DND-41 (cell line): ENCODE measurements around the gene ARL6IP1.

Experiments
- ATAC-seq: fragments of 200-7000 bp; cut with Tn5 transposase; 3 replicates; pipeline ENCODE4 v1.9.1; 2021; ENCODE audit warnings: low read depth; ENCODE audit not compliant: insufficient read depth
- DNase-seq: peaks from one replicate; pipeline ENCODE4 v3.0.0-alpha.2; 2020
- H2AFZ ChIP-seq: 2 replicates; pipeline ENCODE4 v1.6.0; 2012; ENCODE audit warnings: low read depth, low read length
- H3K27ac ChIP-seq: 2 replicates; pipeline ENCODE4 v1.5.1; 2012; ENCODE audit warnings: low read length, inconsistent platforms
- H3K27me3 ChIP-seq: fragments of 200-600 bp; sonication (generic); 2 replicates; pipeline ENCODE4 v1.6.0; 2012; ENCODE audit warnings: low read length, mild to moderate bottlenecking, inconsistent platforms; ENCODE audit not compliant: insufficient read depth, poor library complexity
- H3K36me3 ChIP-seq: 2 replicates; pipeline ENCODE4 v1.5.1; 2012; ENCODE audit warnings: low read length, inconsistent platforms; ENCODE audit not compliant: insufficient read depth
- H3K4me1 ChIP-seq: 2 replicates; pipeline ENCODE4 v1.5.1; 2012; ENCODE audit warnings: mild to moderate bottlenecking, low read length; ENCODE audit not compliant: insufficient read depth
- H3K4me2 ChIP-seq: 2 replicates; pipeline ENCODE4 v1.6.0; 2012; ENCODE audit warnings: mild to moderate bottlenecking, moderate library complexity, low read length, inconsistent platforms; ENCODE audit not compliant: insufficient read depth
- H3K4me3 ChIP-seq, 2 experiments: fragments of 200-600 bp in 1 of 2; shearing (Covaris generic) in 1 of 2; 2 replicates each; pipeline ENCODE4 v1.5.1; 2012 to 2016; ENCODE audit warnings: inconsistent platforms in 2 of 2, low read length in 2 of 2, mild to moderate bottlenecking in 2 of 2, low read depth in 1 of 2, moderate library complexity in 1 of 2
- H3K79me2 ChIP-seq: 2 replicates; pipeline ENCODE4 v1.6.0; 2012; ENCODE audit warnings: low read length, inconsistent platforms; ENCODE audit not compliant: insufficient read depth
- H3K9ac ChIP-seq: 2 replicates; pipeline ENCODE4 v1.6.0; 2012; ENCODE audit warnings: low read depth, mild to moderate bottlenecking, inconsistent platforms, low read length, moderate library complexity
- H3K9me3 ChIP-seq: 2 replicates; pipeline ENCODE4 v1.5.1; 2012; ENCODE audit warnings: low read length, moderate library complexity, mild to moderate bottlenecking, inconsistent platforms; ENCODE audit not compliant: insufficient read depth, severe bottlenecking
- H4K20me1 ChIP-seq: 2 replicates; pipeline ENCODE4 v1.6.0; 2012; ENCODE audit warnings: low read length; ENCODE audit not compliant: insufficient read depth
- EZH2 ChIP-seq: IDR thresholded peaks from 3 replicates; pipeline ENCODE4 v1.6.1; 2012; ENCODE audit warnings: borderline replicate concordance, low read depth, mild to moderate bottlenecking, moderate library complexity, low read length, inconsistent platforms; ENCODE audit not compliant: severe bottlenecking
- TF ChIP-seq, protein P1 (sequence below): IDR thresholded peaks from 2 replicates; pipeline ENCODE4 v1.5.1; 2012; ENCODE audit warnings: borderline replicate concordance, low read length, moderate library complexity, mild to moderate bottlenecking; ENCODE audit not compliant: poor library complexity, severe bottlenecking; ENCODE audit errors: extremely low read depth

The ARL6IP1 gene

DNA sequence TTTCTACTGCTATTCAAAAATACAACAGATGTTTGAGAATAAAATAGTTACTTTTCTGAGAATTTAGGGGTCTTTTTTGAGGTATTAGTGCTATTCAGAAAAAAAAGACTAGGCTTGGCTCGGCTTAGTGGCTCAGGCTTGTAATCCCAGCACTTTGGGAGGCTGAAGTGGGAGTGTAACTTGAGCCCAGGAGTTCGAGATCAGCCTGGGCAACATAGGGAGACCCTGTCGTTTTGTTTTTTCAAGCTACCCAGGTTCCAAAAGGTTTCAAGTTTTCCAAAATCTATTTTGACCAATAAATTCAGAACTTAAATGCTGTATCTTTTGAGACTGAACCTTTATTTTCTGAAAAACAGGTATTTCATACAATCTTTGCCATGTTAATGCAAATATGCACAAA lies 3.2 kb upstream of the ARL6IP1 start:
- H3K27ac ChIP-seq: peak overlapping the region; percentile 56
- DNase-seq: no peak
- ATAC-seq: no peak

DNA sequence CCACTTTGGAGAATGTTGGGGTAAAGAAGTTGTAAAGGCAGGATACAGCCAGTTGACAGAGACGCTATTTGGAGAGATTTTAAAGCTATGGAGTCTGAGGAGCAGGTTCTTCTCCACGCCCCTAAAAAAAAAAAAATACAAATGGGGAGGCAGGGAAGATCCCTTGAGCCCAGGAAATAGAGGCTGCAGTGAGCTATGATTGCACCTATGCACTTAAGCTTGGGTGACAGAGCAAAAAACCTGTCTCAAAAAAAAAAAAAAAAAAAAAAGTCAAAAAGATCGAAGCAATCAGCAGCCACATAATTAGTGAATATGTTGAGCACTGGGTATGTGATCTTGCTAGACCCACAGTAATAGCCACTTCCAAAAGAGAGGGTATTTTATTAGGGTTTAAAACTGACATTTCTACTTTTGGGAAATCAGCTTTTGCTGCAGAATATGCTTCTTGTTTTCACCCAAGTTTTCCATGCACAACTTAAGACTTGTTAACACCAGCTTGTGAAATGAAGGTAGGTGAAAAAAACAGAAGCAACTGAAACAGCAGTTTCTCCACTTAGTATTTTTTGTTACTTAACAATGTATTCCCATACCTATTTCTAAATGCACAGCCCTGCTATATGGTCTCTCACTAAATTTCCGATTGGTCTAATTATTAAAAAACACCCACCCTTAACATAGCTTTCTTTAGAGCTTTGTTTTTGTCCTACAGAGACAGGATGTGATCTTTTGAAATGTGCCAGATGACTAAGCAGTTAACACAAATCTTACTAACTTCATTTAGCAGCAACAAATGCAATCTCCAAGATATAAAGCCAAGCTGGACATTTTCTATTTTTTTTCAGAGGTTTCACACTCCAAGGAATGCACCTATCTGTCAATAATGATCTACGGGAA lies 2.5 kb upstream of the ARL6IP1 start:
- TF ChIP-seq, protein P1, sequence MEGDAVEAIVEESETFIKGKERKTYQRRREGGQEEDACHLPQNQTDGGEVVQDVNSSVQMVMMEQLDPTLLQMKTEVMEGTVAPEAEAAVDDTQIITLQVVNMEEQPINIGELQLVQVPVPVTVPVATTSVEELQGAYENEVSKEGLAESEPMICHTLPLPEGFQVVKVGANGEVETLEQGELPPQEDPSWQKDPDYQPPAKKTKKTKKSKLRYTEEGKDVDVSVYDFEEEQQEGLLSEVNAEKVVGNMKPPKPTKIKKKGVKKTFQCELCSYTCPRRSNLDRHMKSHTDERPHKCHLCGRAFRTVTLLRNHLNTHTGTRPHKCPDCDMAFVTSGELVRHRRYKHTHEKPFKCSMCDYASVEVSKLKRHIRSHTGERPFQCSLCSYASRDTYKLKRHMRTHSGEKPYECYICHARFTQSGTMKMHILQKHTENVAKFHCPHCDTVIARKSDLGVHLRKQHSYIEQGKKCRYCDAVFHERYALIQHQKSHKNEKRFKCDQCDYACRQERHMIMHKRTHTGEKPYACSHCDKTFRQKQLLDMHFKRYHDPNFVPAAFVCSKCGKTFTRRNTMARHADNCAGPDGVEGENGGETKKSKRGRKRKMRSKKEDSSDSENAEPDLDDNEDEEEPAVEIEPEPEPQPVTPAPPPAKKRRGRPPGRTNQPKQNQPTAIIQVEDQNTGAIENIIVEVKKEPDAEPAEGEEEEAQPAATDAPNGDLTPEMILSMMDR: no peak
- no peak for TF ChIP-seq EZH2
- DNase-seq (no peak), ATAC-seq (no peak)
- Histone ChIP-seq H4K20me1 (peaks cover 20% of the 10 kb centered on the region), H3K79me2 (peaks cover 42% of the 10 kb centered on the region), H3K9me3 (no peaks in the 10 kb centered on the region), H3K4me1 (peaks cover 47% of the 10 kb centered on the region), H3K9ac (peak overlapping the region; percentile 66), H3K4me2 (peak overlapping the region; percentile 62; the same call in 1 of the 2 replicates), H3K27me3 (no peaks in the 10 kb centered on the region), H3K27ac (peak overlapping the region; percentile 56), H3K4me3 (no peak overlapping the region), H3K36me3 (peaks cover 37% of the 10 kb centered on the region), H2AFZ (no peak overlapping the region)

More for the DNA sequence above, 3.2 kb upstream of the ARL6IP1 start:
- Histone ChIP-seq H3K27me3 (no peaks in the 10 kb centered on the region), H2AFZ (no peak overlapping the region), H3K4me2 (no peak overlapping the region), H3K36me3 (peaks cover 42% of the 10 kb centered on the region), H3K4me1 (peaks cover 40% of the 10 kb centered on the region), H3K9ac (0 out of 2 replicates have a peak overlapping the region, but pooled peaks have one; percentile 66), H4K20me1 (peaks cover 15% of the 10 kb centered on the region), H3K4me3 (no peak overlapping the region), H3K79me2 (peaks cover 34% of the 10 kb centered on the region), H3K9me3 (no peaks in the 10 kb centered on the region)
- no peak for TF ChIP-seq EZH2
- TF ChIP-seq, protein P1: no peak

DNA sequence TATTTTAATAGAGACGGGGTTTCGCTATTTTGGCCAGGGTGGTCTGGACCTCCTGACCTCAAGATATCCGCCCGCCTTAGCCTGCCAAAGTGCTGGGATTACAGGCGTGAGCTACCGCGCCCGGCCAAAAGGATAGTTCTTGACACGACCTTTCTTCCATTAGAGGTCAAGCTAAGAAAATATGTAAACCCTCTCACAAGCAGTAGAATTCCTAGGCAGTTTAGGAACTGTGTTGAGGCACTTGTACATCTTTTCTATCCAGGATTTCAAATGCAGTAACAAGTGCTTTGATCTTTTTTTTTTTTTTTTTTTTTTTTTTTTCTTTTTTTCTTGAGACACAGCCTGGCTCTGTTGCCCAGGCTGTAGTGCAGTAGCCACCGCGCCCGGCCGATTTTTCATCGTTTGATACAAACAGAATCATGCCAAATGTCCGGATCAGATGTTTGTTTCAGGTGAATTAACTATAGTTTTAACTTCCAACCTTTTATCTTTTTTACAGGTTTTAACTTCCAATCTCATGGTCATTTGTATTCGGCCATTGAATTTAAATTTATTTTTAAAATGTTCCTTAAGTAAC lies 1.5 kb upstream of the ARL6IP1 start:
- DNase-seq (no peak), ATAC-seq (no peak)
- Histone ChIP-seq H3K36me3 (peaks cover 36% of the 10 kb centered on the region), H3K9me3 (no peaks in the 10 kb centered on the region), H4K20me1 (peaks cover 23% of the 10 kb centered on the region), H3K4me1 (peaks cover 56% of the 10 kb centered on the region), H3K4me2 (peak overlapping the region; percentile 62), H2AFZ (no peak overlapping the region), H3K27me3 (no peaks in the 10 kb centered on the region), H3K4me3 (peak overlapping the region in 1 of 2 experiments; percentile 59; a peak in 2 of 4 replicates), H3K9ac (peak overlapping the region; percentile 66), H3K27ac (peak overlapping the region; percentile 81), H3K79me2 (peaks cover 51% of the 10 kb centered on the region)
- TF ChIP-seq, protein P1: no peak
- TF ChIP-seq EZH2: no peak
